Karpas-422 (cell line): ENCODE measurements around the gene DMBX1. TPM values are rescaled to one million over a fixed set of nuclear protein-coding genes. Genes with fewer than 3 reads are reported as not detected.

Experiments used
- DNase-seq: peaks from one replicate; pipeline ENCODE4 v3.0.0-alpha.2; 2015
- H2AFZ ChIP-seq: fragments of 200-600 bp; sonication (generic); 2 replicates; pipeline ENCODE4 v1.6.1; 2014; ENCODE audit warnings: antibody characterized with exemption, low read length, mixed read lengths
- H3K27ac ChIP-seq: fragments of 200-600 bp; sonication (generic); 2 replicates; pipeline ENCODE4 v1.5.1; 2014; ENCODE audit warnings: mild to moderate bottlenecking, low read length, moderate library complexity
- H3K27me3 ChIP-seq: fragments of 200-600 bp; sonication (generic); 2 replicates; pipeline ENCODE4 v1.6.1; 2014; ENCODE audit warnings: low read length, mixed read lengths
- H3K36me3 ChIP-seq: fragments of 200-600 bp; sonication (generic); 2 replicates; pipeline ENCODE4 v1.6.1; 2014; ENCODE audit warnings: low read length, mixed read lengths; ENCODE audit not compliant: insufficient read depth
- H3K4me1 ChIP-seq: fragments of 200-600 bp; sonication (generic); 2 replicates; pipeline ENCODE4 v1.6.1; 2014; ENCODE audit warnings: mild to moderate bottlenecking, low read length, mixed read lengths
- H3K4me2 ChIP-seq: fragments of 200-600 bp; sonication (generic); 2 replicates; pipeline ENCODE4 v1.6.1; 2014; ENCODE audit warnings: low read length, low read depth, mild to moderate bottlenecking; ENCODE audit not compliant: poor library complexity, severe bottlenecking
- H3K4me3 ChIP-seq: fragments of 200-600 bp; sonication (generic); 2 replicates; pipeline ENCODE4 v1.5.1; 2014; ENCODE audit warnings: mild to moderate bottlenecking, antibody characterized with exemption, low read length, mixed read lengths
- H3K79me2 ChIP-seq: fragments of 200-600 bp; sonication (generic); 2 replicates; pipeline ENCODE4 v1.6.1; 2014; ENCODE audit warnings: mild to moderate bottlenecking, low read length, mixed read lengths
- H3K9ac ChIP-seq: fragments of 200-600 bp; sonication (generic); 2 replicates; pipeline ENCODE4 v1.6.0; 2014; ENCODE audit warnings: low read length
- H3K9me2 ChIP-seq: fragments of 200-600 bp; sonication (generic), shearing (Covaris generic); replicated peaks from 2 replicates; pipeline ENCODE4 v1.6.0; 2014; ENCODE audit warnings: mild to moderate bottlenecking, low read length, moderate library complexity; ENCODE audit not compliant: insufficient read depth
- H3K9me3 ChIP-seq: fragments of 300-700, 200-600 bp; sonication (generic); 2 replicates; pipeline ENCODE4 v1.6.1; 2014; ENCODE audit warnings: low read length, mixed read lengths
- H4K20me1 ChIP-seq: fragments of 200-600 bp; sonication (generic); 2 replicates; pipeline ENCODE4 v1.6.1; 2014; ENCODE audit warnings: mild to moderate bottlenecking, antibody characterized with exemption, low read length, low read depth; ENCODE audit not compliant: insufficient read depth
- total RNA-seq: library from RNA; depleted of rRNA; stranded (reverse); fragments of >200 nt; shearing (Covaris generic); gene quantifications from 2 replicates; pipeline ENCODE4 v1.2.3, GENCODE V29; 2014; ENCODE audit warnings: low replicate concordance

Gene DMBX1
- total RNA-seq, 1 experiment from 2014 or later, result not detected

GRCh38 chr1:46496505-46496904, 6.9 kb downstream of the DMBX1 start:
- no peaks in the 10 kb centered on the region for H4K20me1 ChIP-seq
- no peak for DNase-seq
- no peak overlapping the region for H3K4me2 ChIP-seq
- no peaks in the 10 kb centered on the region for H3K27me3 ChIP-seq
- no peaks in the 10 kb centered on the region for H3K4me1 ChIP-seq
- H3K36me3 ChIP-seq, result no peaks in the 10 kb centered on the region
- no peak overlapping the region for H2AFZ ChIP-seq
- H3K27ac ChIP-seq, result no peak overlapping the region
- H3K9me3 ChIP-seq, result no peaks in the 10 kb centered on the region
- no peaks in the 10 kb centered on the region for H3K79me2 ChIP-seq
- no peaks in the 10 kb centered on the region for H3K9me2 ChIP-seq
- no peak overlapping the region for H3K4me3 ChIP-seq
- H3K9ac ChIP-seq, result no peak overlapping the region

GRCh38 chr1:46497020-46497419, 7.4 kb downstream of the DMBX1 start:
- Histone ChIP-seq H3K36me3 (no peaks in the 10 kb centered on the region), H2AFZ (no peak overlapping the region), H3K27ac (no peak overlapping the region), H3K9me3 (no peaks in the 10 kb centered on the region), H3K4me1 (no peaks in the 10 kb centered on the region), H3K9ac (no peak overlapping the region), H3K27me3 (no peaks in the 10 kb centered on the region), H3K4me3 (no peak overlapping the region), H3K9me2 (no peaks in the 10 kb centered on the region), H3K79me2 (no peaks in the 10 kb centered on the region), H4K20me1 (no peaks in the 10 kb centered on the region), H3K4me2 (no peak overlapping the region)
- no peak for DNase-seq

GRCh38 chr1:46497665-46498064, 8.0 kb downstream of the DMBX1 start:
- no peak for DNase-seq
- Histone ChIP-seq H3K27ac (no peak overlapping the region), H3K9me2 (no peaks in the 10 kb centered on the region), H2AFZ (no peak overlapping the region), H3K4me2 (no peak overlapping the region), H3K9ac (no peak overlapping the region), H4K20me1 (no peaks in the 10 kb centered on the region), H3K36me3 (no peaks in the 10 kb centered on the region), H3K79me2 (no peaks in the 10 kb centered on the region), H3K9me3 (no peaks in the 10 kb centered on the region), H3K4me3 (no peak overlapping the region), H3K4me1 (no peaks in the 10 kb centered on the region), H3K27me3 (no peaks in the 10 kb centered on the region)

GRCh38 chr1:46501528-46501927, 11.9 kb downstream of the DMBX1 start:
- H3K4me3 ChIP-seq, result no peak overlapping the region
- no peak overlapping the region for H3K4me2 ChIP-seq
- no peak overlapping the region for H3K9ac ChIP-seq
- H3K9me2 ChIP-seq, result no peaks in the 10 kb centered on the region
- H3K4me1 ChIP-seq, result no peaks in the 10 kb centered on the region
- no peaks in the 10 kb centered on the region for H3K9me3 ChIP-seq
- no peaks in the 10 kb centered on the region for H3K36me3 ChIP-seq
- H3K27ac ChIP-seq, result no peak overlapping the region
- no peak overlapping the region for H2AFZ ChIP-seq
- no peaks in the 10 kb centered on the region for H3K79me2 ChIP-seq
- no peak for DNase-seq
- H4K20me1 ChIP-seq, result no peaks in the 10 kb centered on the region
- H3K27me3 ChIP-seq, result no peaks in the 10 kb centered on the region

GRCh38 chr1:46503421-46503820, 13.8 kb downstream of the DMBX1 start:
- Histone ChIP-seq H2AFZ (no peak overlapping the region), H3K36me3 (no peaks in the 10 kb centered on the region), H3K27me3 (no peaks in the 10 kb centered on the region), H3K9ac (no peak overlapping the region), H3K4me2 (no peak overlapping the region), H4K20me1 (no peaks in the 10 kb centered on the region), H3K9me2 (no peaks in the 10 kb centered on the region), H3K9me3 (no peaks in the 10 kb centered on the region), H3K27ac (no peak overlapping the region), H3K4me1 (no peaks in the 10 kb centered on the region), H3K79me2 (no peaks in the 10 kb centered on the region), H3K4me3 (no peak overlapping the region)
- DNase-seq, result no peak

GRCh38 chr1:46506470-46507219, 17.0 kb downstream of the DMBX1 start:
- no peak overlapping the region for H3K4me2 ChIP-seq
- H3K4me3 ChIP-seq, result no peak overlapping the region
- H2AFZ ChIP-seq, result no peak overlapping the region
- H3K36me3 ChIP-seq, result no peaks in the 10 kb centered on the region
- H3K79me2 ChIP-seq, result no peaks in the 10 kb centered on the region
- H3K4me1 ChIP-seq, result no peaks in the 10 kb centered on the region
- H3K27ac ChIP-seq, result no peak overlapping the region
- H4K20me1 ChIP-seq, result no peaks in the 10 kb centered on the region
- no peaks in the 10 kb centered on the region for H3K27me3 ChIP-seq
- H3K9me3 ChIP-seq, result no peaks in the 10 kb centered on the region
- H3K9me2 ChIP-seq, result no peaks in the 10 kb centered on the region
- H3K9ac ChIP-seq, result no peak overlapping the region
- no peak for DNase-seq

- no peak overlapping the region for H3K4me3 ChIP-seq
- H3K27ac ChIP-seq, result no peak overlapping the region
- no peaks in the 10 kb centered on the region for H3K79me2 ChIP-seq
- DNase-seq, result no peak
- no peak overlapping the region for H3K9ac ChIP-seq
- no peak overlapping the region for H3K4me2 ChIP-seq
- no peak overlapping the region for H2AFZ ChIP-seq
- H3K9me3 ChIP-seq, result no peaks in the 10 kb centered on the region
- H3K36me3 ChIP-seq, result no peaks in the 10 kb centered on the region
- no peaks in the 10 kb centered on the region for H4K20me1 ChIP-seq
- H3K4me1 ChIP-seq, result no peaks in the 10 kb centered on the region
- H3K9me2 ChIP-seq, result no peaks in the 10 kb centered on the region
- no peaks in the 10 kb centered on the region for H3K27me3 ChIP-seq
Observed at GRCh38 chr1:46508757-46509156, 19.1 kb downstream of the DMBX1 start.

- no peak overlapping the region for H3K27ac ChIP-seq
- no peaks in the 10 kb centered on the region for H3K27me3 ChIP-seq
- no peaks in the 10 kb centered on the region for H3K9me2 ChIP-seq
- no peak overlapping the region for H2AFZ ChIP-seq
- H3K4me1 ChIP-seq, result no peaks in the 10 kb centered on the region
- no peak for DNase-seq
- H3K4me3 ChIP-seq, result no peak overlapping the region
- H3K9ac ChIP-seq, result no peak overlapping the region
- no peaks in the 10 kb centered on the region for H3K9me3 ChIP-seq
- H3K4me2 ChIP-seq, result no peak overlapping the region
- no peaks in the 10 kb centered on the region for H3K36me3 ChIP-seq
- H4K20me1 ChIP-seq, result no peaks in the 10 kb centered on the region
- no peaks in the 10 kb centered on the region for H3K79me2 ChIP-seq
Observed at GRCh38 chr1:46510341-46510997, 20.8 kb downstream of the DMBX1 start.
